H1 (cell line): ENCODE data around the gene ZNF681. TPM values are rescaled to one million over a fixed set of nuclear protein-coding genes. Genes with fewer than 3 reads are reported as not detected.
A peak's percentile ranks its signal among the peaks of the same experiment; 100 is the strongest.

Experiments
- CTCF ChIA-PET: fragments of 300-600 bp; sonication (Branson Sonifier 250); formaldehyde crosslinking; loops from one replicate; lab custom pipeline; 2021; ENCODE audit not compliant: partially characterized antibody; lab: Charles Lee
- POLR2A ChIA-PET: fragments of 300-600 bp; sonication (Branson Sonifier 250); formaldehyde crosslinking; loops from one replicate; lab custom pipeline; 2021; ENCODE audit warnings: inconsistent platforms; ENCODE audit not compliant: partially characterized antibody; lab: Charles Lee
- DNase-seq, 2 experiments: peaks; one replicate each; pipeline versions ENCODE4 v3.0.0 to v3.0.0-alpha.2; 2010 to 2022; ENCODE audit warnings: low spot score in 2 of 2, low read depth in 1 of 2, mixed read lengths in 1 of 2
- FAIRE-seq: peaks from 2 replicates; lab custom pipeline; 2011; peaks lifted over from hg19 to GRCh38; lab: Jason Lieb, UNC
- H2AFZ ChIP-seq: 2 replicates; pipeline ENCODE4 v1.8.1; 2012; ENCODE audit warnings: low read length, inconsistent platforms
- H2AK5ac ChIP-seq: 2 replicates; pipeline ENCODE4 v1.6.1; 2013; ENCODE audit warnings: low read depth, low read length
- H2BK120ac ChIP-seq: replicated peaks from 2 replicates; pipeline ENCODE3; 2013; ENCODE audit warnings: low read depth, low read length, inconsistent platforms
- H2BK12ac ChIP-seq: 2 replicates; pipeline ENCODE4 v1.6.1; 2013; ENCODE audit warnings: low read depth, low read length
- H2BK15ac ChIP-seq: 2 replicates; pipeline ENCODE4 v1.6.1; 2013; ENCODE audit warnings: low read length
- H2BK20ac ChIP-seq: 2 replicates; pipeline ENCODE4 v1.6.1; 2013; ENCODE audit warnings: low read length
- H2BK5ac ChIP-seq: 2 replicates; pipeline ENCODE4 v1.6.1; 2013; ENCODE audit warnings: low read depth, low read length
- H3K14ac ChIP-seq: 2 replicates; pipeline ENCODE4 v1.6.1; 2013; ENCODE audit warnings: inconsistent platforms; ENCODE audit not compliant: insufficient read length
- H3K18ac ChIP-seq: 2 replicates; pipeline ENCODE4 v1.6.1; 2013; ENCODE audit warnings: low read length; ENCODE audit errors: extremely low read depth
- H3K23ac ChIP-seq: 2 replicates; pipeline ENCODE4 v1.6.1; 2013; ENCODE audit warnings: inconsistent platforms; ENCODE audit not compliant: insufficient read length
- H3K23me2 ChIP-seq: 2 replicates; pipeline ENCODE4 v1.6.1; 2013; ENCODE audit warnings: low read depth, low read length
- H3K27ac ChIP-seq: 2 replicates; pipeline ENCODE4 v1.6.1; 2011; ENCODE audit warnings: low read depth, low read length, inconsistent platforms
- H3K27me3 ChIP-seq, 4 experiments: replicated peaks in 1 of 4; 1 replicate in 1 of 4; 2 replicates in 3 of 4; pipeline versions ENCODE4 v1.6.1 to v1.8.1; 2011 to 2013; ENCODE audit warnings: low read length in 3 of 4, mild to moderate bottlenecking in 3 of 4, inconsistent platforms in 2 of 4, mixed read lengths in 2 of 4, moderate library complexity in 1 of 4; ENCODE audit not compliant: control insufficient read depth in 3 of 4, insufficient read depth in 3 of 4; ENCODE audit errors: extremely low read depth in 1 of 4
- H3K36me3 ChIP-seq, 4 experiments: 2 replicates each; pipeline versions ENCODE4 v1.6.1 to v1.8.1; 2011 to 2013; ENCODE audit warnings: mild to moderate bottlenecking in 4 of 4, low read length in 3 of 4, moderate library complexity in 2 of 4, control low read depth in 1 of 4, inconsistent platforms in 1 of 4; ENCODE audit not compliant: insufficient read depth in 4 of 4, control insufficient read depth in 2 of 4
- H3K4ac ChIP-seq: replicated peaks from 2 replicates; pipeline ENCODE3; 2013; ENCODE audit warnings: low read length, low read depth, mixed read lengths, inconsistent platforms; ENCODE audit not compliant: insufficient read length
- H3K4me1 ChIP-seq, 4 experiments: replicated peaks in 1 of 4; 1 replicate in 1 of 4; 2 replicates in 3 of 4; pipeline versions ENCODE4 v1.6.1 to v1.8.1; 2011 to 2013; ENCODE audit warnings: low read length in 3 of 4, inconsistent platforms in 2 of 4, mixed read lengths in 1 of 4; ENCODE audit not compliant: insufficient read depth in 4 of 4, control insufficient read depth in 3 of 4
- H3K4me2 ChIP-seq, 2 experiments: 2 replicates each; pipeline versions ENCODE4 v1.6.1 to v1.8.1; 2011 to 2013; ENCODE audit warnings: low read depth in 2 of 2, low read length in 2 of 2, control low read depth in 1 of 2, inconsistent platforms in 1 of 2, mild to moderate bottlenecking in 1 of 2; ENCODE audit not compliant: insufficient read depth in 1 of 2
- H3K4me3 ChIP-seq, 4 experiments: fragments of 200-600, 300-600 bp in 1 of 4; sonication (generic), shearing (Covaris generic), sonication (Bioruptor Twin) in 1 of 4; 2 replicates each; pipeline versions ENCODE4 v1.5.1 to v1.8.1; 2011 to 2016; ENCODE audit warnings: low read length in 4 of 4, low read depth in 3 of 4, control low read depth in 2 of 4, inconsistent platforms in 2 of 4, mild to moderate bottlenecking in 2 of 4, mixed read lengths in 1 of 4, moderate library complexity in 1 of 4; ENCODE audit not compliant: insufficient read depth in 2 of 4; ENCODE audit errors: extremely low read depth in 1 of 4
- H3K56ac ChIP-seq: replicated peaks from 2 replicates; pipeline ENCODE3; 2013; ENCODE audit warnings: low read depth, mild to moderate bottlenecking, mixed read lengths, low read length, inconsistent platforms; ENCODE audit not compliant: insufficient read length
- H3K79me1 ChIP-seq: 2 replicates; pipeline ENCODE4 v1.6.1; 2013; ENCODE audit warnings: low read depth, low read length, control low read depth
- H3K79me2 ChIP-seq, 2 experiments: 2 replicates each; pipeline versions ENCODE4 v1.6.1 to v1.8.1; 2012 to 2013; ENCODE audit warnings: low read length in 2 of 2, mild to moderate bottlenecking in 2 of 2, inconsistent platforms in 1 of 2; ENCODE audit not compliant: insufficient read depth in 2 of 2, control insufficient read depth in 1 of 2
- H3K9ac ChIP-seq, 4 experiments: replicated peaks in 1 of 4; 1 replicate in 1 of 4; 2 replicates in 3 of 4; pipeline versions ENCODE4 v1.6.1 to v1.8.1; 2011 to 2013; ENCODE audit warnings: low read depth in 3 of 4, low read length in 3 of 4, control low read depth in 2 of 4, mild to moderate bottlenecking in 2 of 4, moderate library complexity in 2 of 4, inconsistent platforms in 1 of 4; ENCODE audit errors: extremely low read depth in 1 of 4
- H3K9me3 ChIP-seq, 2 experiments: 2 replicates each; pipeline versions ENCODE4 v1.6.1 to v1.8.1; 2012 to 2013; ENCODE audit warnings: mild to moderate bottlenecking in 2 of 2, moderate library complexity in 2 of 2, control low read depth in 1 of 2, inconsistent platforms in 1 of 2, low read depth in 1 of 2, low read length in 1 of 2, mixed read lengths in 1 of 2; ENCODE audit not compliant: insufficient read depth in 2 of 2
- H4K20me1 ChIP-seq, 2 experiments: replicated peaks in 1 of 2; 2 replicates each; pipeline versions ENCODE3 to v1.8.1; 2011 to 2013; ENCODE audit warnings: inconsistent platforms in 2 of 2, low read length in 2 of 2, mild to moderate bottlenecking in 1 of 2; ENCODE audit not compliant: insufficient read depth in 2 of 2, control insufficient read depth in 1 of 2
- H4K5ac ChIP-seq: 2 replicates; pipeline ENCODE4 v1.6.1; 2013; ENCODE audit warnings: low read length, low read depth, mixed read lengths, inconsistent platforms; ENCODE audit not compliant: insufficient read length
- H4K8ac ChIP-seq: 2 replicates; pipeline ENCODE4 v1.8.0; 2013; ENCODE audit warnings: mild to moderate bottlenecking, moderate library complexity, low read length, inconsistent platforms; ENCODE audit not compliant: insufficient read depth; ENCODE audit errors: extremely low read depth
- H4K91ac ChIP-seq: replicated peaks from 2 replicates; pipeline ENCODE3; 2013; ENCODE audit warnings: low read length, mixed read lengths, inconsistent platforms; ENCODE audit not compliant: insufficient read length
- ASH2L ChIP-seq: fragments of 200-600, 300-600 bp; sonication (generic); IDR thresholded peaks from one replicate; pipeline ENCODE4 v1.7.1; 2017; ENCODE audit warnings: low read length
- ATF3 ChIP-seq: IDR thresholded peaks from 2 replicates; pipeline ENCODE4 v1.6.1; 2011; ENCODE audit warnings: low read depth, mild to moderate bottlenecking, low read length; ENCODE audit not compliant: insufficient read depth
- BACH1 ChIP-seq: IDR thresholded peaks from 2 replicates; pipeline ENCODE4 v1.6.1; 2012; ENCODE audit warnings: low read length, improper control_type of control experiment
- CHD1 ChIP-seq: IDR thresholded peaks from 2 replicates; pipeline ENCODE4 v1.6.1; 2012; ENCODE audit warnings: low read depth, low read length, improper control_type of control experiment
- GTF2F1 ChIP-seq: IDR thresholded peaks from 2 replicates; pipeline ENCODE4 v1.6.1; 2012; ENCODE audit warnings: low read depth, low read length, improper control_type of control experiment, borderline replicate concordance
- KDM1A ChIP-seq: fragments of 200-600, 300-600 bp; sonication (generic); IDR thresholded peaks from 2 replicates; pipeline ENCODE4 v1.7.1; 2016; ENCODE audit warnings: mild to moderate bottlenecking, low read length, borderline replicate concordance
- KDM5A ChIP-seq: fragments of 200-600 bp; IDR thresholded peaks from 2 replicates; pipeline ENCODE4 v1.7.1; 2012; ENCODE audit warnings: mild to moderate bottlenecking, low read length, inconsistent platforms, mixed read lengths
- NANOG ChIP-seq: IDR thresholded peaks from 2 replicates; pipeline ENCODE4 v1.6.1; 2011; ENCODE audit warnings: low read length, low read depth, mild to moderate bottlenecking, inconsistent platforms; ENCODE audit not compliant: insufficient read depth, poor library complexity, severe bottlenecking
- SIN3A ChIP-seq, 2 experiments: IDR thresholded peaks in 1 of 2; conservative IDR thresholded peaks in 1 of 2; 2 replicates each; pipeline ENCODE4 v1.6.1; 2011 to 2012; ENCODE audit warnings: low read length in 2 of 2, improper control_type of control experiment in 1 of 2, low read depth in 1 of 2, mild to moderate bottlenecking in 1 of 2
- SP2 ChIP-seq: IDR thresholded peaks from 2 replicates; pipeline ENCODE4 v1.6.1; 2012; ENCODE audit warnings: mild to moderate bottlenecking, low read length, inconsistent platforms
- TCF12 ChIP-seq: IDR thresholded peaks from 2 replicates; pipeline ENCODE4 v1.6.1; 2011; ENCODE audit warnings: low read depth, mild to moderate bottlenecking, low read length
- WGBS, 2 experiments: shearing (Covaris generic) in 1 of 2; methylation state at CpG; one replicate each; pipeline versions ENCODE4 v1.1.6 to v1.1.7; 2013 to 2015; ENCODE audit warnings: low lambda C conversion rate in 2 of 2, mixed read lengths in 2 of 2, inconsistent platforms in 1 of 2, low coverage in 1 of 2, missing lambda C conversion rate in 1 of 2; ENCODE audit not compliant: insufficient replicate concordance in 2 of 2, insufficient coverage in 1 of 2, insufficient read length in 1 of 2; ENCODE audit errors: extremely low coverage in 1 of 2, missing lambda C conversion rate in 1 of 2; 5-methylcytosine and 5-hydroxymethylcytosine counted together
- polyA plus RNA-seq, 7 experiments: library from polyadenylated mRNA; depleted of rRNA in 3 of 7; stranded (reverse) in 5 of 7; unstranded in 2 of 7; fragments of >200 nt in 5 of 7; fragments of 200-250 nt in 2 of 7; gene quantifications; 1 replicate in 5 of 7; 2 replicates in 1 of 7; 4 replicates in 1 of 7; pipeline versions ENCODE4 v1.2.1 to v1.2.3, GENCODE V29; 2011 to 2013; ENCODE audit warnings: missing spikeins in 2 of 7, mixed read lengths in 2 of 7
- total RNA-seq: library from RNA; stranded (reverse); fragmentation: NEBNext Ultra II Directional; extraction: Animal tissue kit (Norgen Biotek cat#: 25700); gene quantifications from 2 replicates; pipeline ENCODE4 v1.2.1, GENCODE V29; 2021
- TF ChIP-seq, protein P1 (sequence below): IDR thresholded peaks from 2 replicates; pipeline ENCODE4 v1.6.1; 2012; ENCODE audit warnings: inconsistent platforms

ZNF681 gene
- total and polyA plus RNA-seq, 2 of the 8 experiments (the other 6 are each of a cell fraction or from before 2014, with no cell fraction given), result 1.1 to 6.8 TPM

GRCh38 chr19:23699521-23699860 is 59.2 kb downstream of the ZNF681 start:
- Histone ChIP-seq H3K14ac (no peak overlapping the region), H3K4me1 (no peaks in the 10 kb centered on the region), H4K20me1 (no peaks in the 10 kb centered on the region), H3K4me3 (no peak overlapping the region), H4K8ac (peak overlapping the region; percentile 41; the same call in 1 of the 2 replicates), H2BK5ac (peak overlapping the region; percentile 60; the same call in 1 of the 2 replicates), H2BK12ac (0 out of 2 replicates have a peak overlapping the region, but pooled peaks have one; percentile 17), H2BK120ac (no peak overlapping the region), H4K91ac (no peak overlapping the region), H4K5ac (no peak overlapping the region), H3K23me2 (no peaks in the 10 kb centered on the region), H3K18ac (no peak overlapping the region; the same call in 1 of the 2 replicates), H3K27me3 (no peaks in the 10 kb centered on the region), H3K9ac (no peak overlapping the region), H3K79me1 (no peaks in the 10 kb centered on the region), H2AFZ (peak overlapping the region; percentile 57; the same call in 1 of the 2 replicates), H2AK5ac (no peak overlapping the region), H2BK15ac (0 out of 2 replicates have a peak overlapping the region, but pooled peaks have one; percentile 72), H3K56ac (no peak overlapping the region), H3K4ac (no peak overlapping the region), H3K36me3 (no peaks in the 10 kb centered on the region), H2BK20ac (0 out of 2 replicates have a peak overlapping the region, but pooled peaks have one; percentile 32), H3K79me2 (no peaks in the 10 kb centered on the region), H3K4me2 (no peak overlapping the region), H3K27ac (no peak overlapping the region), H3K9me3 (peaks cover 3 to 19% of the 10 kb centered on the region in 2 experiments; a peak in 3 of 4 replicates), H3K23ac (no peak overlapping the region)
- no peak for TF ChIP-seq NANOG
- no peak for TF ChIP-seq KDM1A
- no peak for TF ChIP-seq ATF3
- no peak for TF ChIP-seq SP2
- no peak for TF ChIP-seq ASH2L
- no peak for TF ChIP-seq GTF2F1
- TF ChIP-seq SIN3A (conservative IDR thresholded peaks at IDR 0.05 in 1 of 2, IDR thresholded peaks at IDR 0.05 in 1 of 2; ENCODE audit: low read depth in 1 of 2, low read length in 2 of 2), result no peak
- no peak for TF ChIP-seq KDM5A
- no peak for TF ChIP-seq TCF12
- TF ChIP-seq CHD1, result no peak
- TF ChIP-seq BACH1, result no peak
- TF ChIP-seq, protein P1, sequence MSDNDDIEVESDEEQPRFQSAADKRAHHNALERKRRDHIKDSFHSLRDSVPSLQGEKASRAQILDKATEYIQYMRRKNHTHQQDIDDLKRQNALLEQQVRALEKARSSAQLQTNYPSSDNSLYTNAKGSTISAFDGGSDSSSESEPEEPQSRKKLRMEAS, result no peak
- WGBS, 2 experiments, result 66% methylated on average over 2 of the region's 2 CpGs; no CpG with 5 or more reads in 1 of the 2 experiments
- ChIA-PET CTCF (no interaction called here), POLR2A (interaction anchor here (0.6 to 1.2 kb wide), 4 partner anchors 12 to 284 kb away, joined by 3 read pairs; partner anchors contain the start of genes ZNF675 and ZNF681)
- no peak for FAIRE-seq
- no peak for DNase-seq
